HG03097 (cell line): ENCODE results near the gene CCSER1.
A peak's percentile ranks its signal among the peaks of the same experiment; 100 is the strongest.

Experiments used
- ATAC-seq: cut with Tn5 transposase; IDR thresholded peaks from one replicate; pipeline ENCODE4 v1.9.1; 2021; ENCODE audit not compliant: unreplicated experiment, low FRiP score

Gene CCSER1

GRCh38 chr4:90127223-90127705 is at the start of gene CCSER1:
TSS of gene CCSER1 (plus strand) at chr4:90127394.
- ATAC-seq: peak; percentile 77

- peak; percentile 72 for ATAC-seq
These were observed 48.8 kb upstream of the CCSER1 start for GRCh38 chr4:90078440-90078839.

GRCh38 chr4:90080116-90080515 is 47.1 kb upstream of the CCSER1 start:
- peak; percentile 51 for ATAC-seq

- ATAC-seq: no peak
These were observed 45.6 kb upstream of the CCSER1 start for GRCh38 chr4:90081432-90082144.

- ATAC-seq: no peak
These were observed 44.7 kb upstream of the CCSER1 start for GRCh38 chr4:90082449-90082848.

- ATAC-seq: no peak
These were observed 42.8 kb upstream of the CCSER1 start for GRCh38 chr4:90084277-90084966.

GRCh38 chr4:90084967-90085295 is 42.3 kb upstream of the CCSER1 start:
- no peak for ATAC-seq

- no peak for ATAC-seq
These were observed 33.7 kb upstream of the CCSER1 start for GRCh38 chr4:90093526-90093925.

GRCh38 chr4:90095000-90095399 is 32.2 kb upstream of the CCSER1 start:
- no peak for ATAC-seq

GRCh38 chr4:90099812-90100211 is 27.4 kb upstream of the CCSER1 start:
- ATAC-seq: peak; percentile 79

GRCh38 chr4:90103991-90104390 is 23.2 kb upstream of the CCSER1 start:
- ATAC-seq: no peak

GRCh38 chr4:90105274-90105673 is 21.9 kb upstream of the CCSER1 start:
- ATAC-seq: no peak

- no peak for ATAC-seq
These were observed 14.5 kb upstream of the CCSER1 start for GRCh38 chr4:90112715-90113114.

GRCh38 chr4:90113881-90114457 is 13.2 kb upstream of the CCSER1 start:
- no peak for ATAC-seq

- peak; percentile 57 for ATAC-seq
These were observed 8.5 kb upstream of the CCSER1 start for GRCh38 chr4:90118527-90119195.

- ATAC-seq: no peak
These were observed 7.2 kb upstream of the CCSER1 start for GRCh38 chr4:90120037-90120436.

GRCh38 chr4:90120815-90121214 is 6.4 kb upstream of the CCSER1 start:
- ATAC-seq: no peak

GRCh38 chr4:90121676-90122354 is 5.4 kb upstream of the CCSER1 start:
- ATAC-seq: no peak

- no peak for ATAC-seq
These were observed 4.8 kb upstream of the CCSER1 start for GRCh38 chr4:90122355-90122748.

GRCh38 chr4:90124276-90124675 is 2.9 kb upstream of the CCSER1 start:
- ATAC-seq: no peak

GRCh38 chr4:90126805-90127204 is 389 bp upstream of the CCSER1 start:
- no peak for ATAC-seq
